Measurements from ENCODE around the gene FN1.

DNA sequence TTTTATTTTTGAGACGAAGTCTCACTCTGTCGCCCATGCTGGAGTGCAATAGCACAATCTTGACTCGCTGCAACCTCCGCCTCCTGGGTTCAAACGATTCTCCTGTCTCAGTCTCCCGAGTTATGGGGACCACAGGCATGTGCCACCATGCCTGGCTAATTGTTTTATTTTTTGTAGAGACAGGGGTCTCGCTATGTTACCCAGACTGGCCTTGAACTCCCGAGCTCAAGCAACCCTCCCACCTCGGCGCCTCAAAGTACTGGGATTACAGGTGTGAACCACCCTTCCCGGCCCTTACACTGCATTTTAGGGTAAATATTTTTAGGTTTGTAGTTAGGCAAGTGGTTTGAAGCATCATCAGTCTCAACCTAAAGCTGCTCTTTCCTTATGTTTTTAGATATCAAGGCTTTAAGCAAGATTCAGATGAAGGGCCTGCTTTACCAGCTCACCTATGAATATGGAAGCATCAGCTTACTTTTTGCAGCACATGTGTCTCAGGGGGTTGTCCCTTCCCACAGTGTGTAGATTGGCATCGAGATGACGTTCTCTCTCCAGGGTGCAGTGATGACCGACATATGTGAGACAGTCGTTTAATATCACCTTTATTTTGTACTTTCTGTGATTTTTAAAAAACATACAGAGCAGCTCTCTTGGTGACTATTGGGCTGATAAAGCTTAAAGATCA, 76.8 kb downstream of the FN1 start:
- TF ChIP-seq CTCF (IDR thresholded peaks at IDR 0.05) (no peak), POLR2AphosphoS5 (IDR thresholded peaks at IDR 0.05) (no peak), POLR2A (IDR thresholded peaks at IDR 0.05) (no peak), EP300 (IDR thresholded peaks at IDR 0.05) (no peak)

Measured in stomach (tissue), 4 donors.